ENCODE data around the gene SYNE1. TPM values are rescaled to one million over a fixed set of nuclear protein-coding genes. Genes with fewer than 3 reads are reported as not detected.

The SYNE1 gene
- total and polyA plus RNA-seq, 2 of the 8 experiments (the other 6 are each of a cell fraction or from before 2014, with no cell fraction given) = 2.8 to 5.5 TPM

DNA sequence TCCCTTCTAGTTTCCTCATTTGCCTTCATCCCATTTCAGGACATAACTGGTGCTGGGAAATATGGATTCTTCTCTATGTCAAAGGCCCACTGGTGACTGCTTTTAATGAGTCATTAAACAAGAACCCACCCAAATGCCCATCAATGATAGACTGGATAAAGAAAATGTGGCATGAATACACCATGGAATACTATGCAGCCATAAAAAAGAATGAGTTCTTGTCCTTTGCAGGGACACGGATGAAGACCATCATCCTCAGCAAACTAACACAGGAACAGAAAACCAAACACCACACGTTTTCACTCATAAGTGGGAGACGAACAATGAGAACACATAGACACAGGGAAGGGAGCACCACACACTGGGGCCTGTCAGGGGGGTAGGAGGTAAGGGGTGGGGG, 518.9 kb downstream of the SYNE1 start (continued):
- no peak for TF ChIP-seq RAD21 (IDR thresholded peaks at IDR 0.05 in 1 of 2, conservative IDR thresholded peaks at IDR 0.05 in 1 of 2; ENCODE audit: low read depth in 2 of 2, low read length in 2 of 2)
- TF ChIP-seq ZNF274 (IDR thresholded peaks at IDR 0.05; ENCODE audit: borderline replicate concordance, extremely low read depth, low read length) = no peak
- no peak for TF ChIP-seq EGR1 (IDR thresholded peaks at IDR 0.05; ENCODE audit: borderline replicate concordance, low read depth, low read length)
- TF ChIP-seq RBBP5 (IDR thresholded peaks at IDR 0.05; ENCODE audit: borderline replicate concordance, low read depth, low read length) = no peak

Data from H1 (cell line).